Measurements from ENCODE around the gene CAMTA2.

GRCh38 chr17:4986951-4987766 is at the start of gene CAMTA2:
- peak; percentile 58 to 75 for TF ChIP-seq CTCF (conservative IDR thresholded peaks at IDR 0.05; ENCODE audit: low read depth in 2 of 2)
- no peak for TF ChIP-seq EZH2 (IDR thresholded peaks at IDR 0.05; ENCODE audit: low read depth, unreplicated experiment)
- TF ChIP-seq POLR2AphosphoS5 (IDR thresholded peaks at IDR 0.05; ENCODE audit: low read depth), result peak; percentile 69
- no peak for TF ChIP-seq EZH2phosphoT487 (IDR thresholded peaks at IDR 0.05; ENCODE audit: unreplicated experiment)
- TF ChIP-seq, protein P1, sequence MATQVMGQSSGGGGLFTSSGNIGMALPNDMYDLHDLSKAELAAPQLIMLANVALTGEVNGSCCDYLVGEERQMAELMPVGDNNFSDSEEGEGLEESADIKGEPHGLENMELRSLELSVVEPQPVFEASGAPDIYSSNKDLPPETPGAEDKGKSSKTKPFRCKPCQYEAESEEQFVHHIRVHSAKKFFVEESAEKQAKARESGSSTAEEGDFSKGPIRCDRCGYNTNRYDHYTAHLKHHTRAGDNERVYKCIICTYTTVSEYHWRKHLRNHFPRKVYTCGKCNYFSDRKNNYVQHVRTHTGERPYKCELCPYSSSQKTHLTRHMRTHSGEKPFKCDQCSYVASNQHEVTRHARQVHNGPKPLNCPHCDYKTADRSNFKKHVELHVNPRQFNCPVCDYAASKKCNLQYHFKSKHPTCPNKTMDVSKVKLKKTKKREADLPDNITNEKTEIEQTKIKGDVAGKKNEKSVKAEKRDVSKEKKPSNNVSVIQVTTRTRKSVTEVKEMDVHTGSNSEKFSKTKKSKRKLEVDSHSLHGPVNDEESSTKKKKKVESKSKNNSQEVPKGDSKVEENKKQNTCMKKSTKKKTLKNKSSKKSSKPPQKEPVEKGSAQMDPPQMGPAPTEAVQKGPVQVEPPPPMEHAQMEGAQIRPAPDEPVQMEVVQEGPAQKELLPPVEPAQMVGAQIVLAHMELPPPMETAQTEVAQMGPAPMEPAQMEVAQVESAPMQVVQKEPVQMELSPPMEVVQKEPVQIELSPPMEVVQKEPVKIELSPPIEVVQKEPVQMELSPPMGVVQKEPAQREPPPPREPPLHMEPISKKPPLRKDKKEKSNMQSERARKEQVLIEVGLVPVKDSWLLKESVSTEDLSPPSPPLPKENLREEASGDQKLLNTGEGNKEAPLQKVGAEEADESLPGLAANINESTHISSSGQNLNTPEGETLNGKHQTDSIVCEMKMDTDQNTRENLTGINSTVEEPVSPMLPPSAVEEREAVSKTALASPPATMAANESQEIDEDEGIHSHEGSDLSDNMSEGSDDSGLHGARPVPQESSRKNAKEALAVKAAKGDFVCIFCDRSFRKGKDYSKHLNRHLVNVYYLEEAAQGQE (IDR thresholded peaks at IDR 0.05; ENCODE audit: unreplicated experiment), result no peak

Data from GM23338 (cell line).